SK-N-SH (cell line): Measurements from ENCODE around the gene ZNF319. TPM values are rescaled to one million over a fixed set of nuclear protein-coding genes. Genes with fewer than 3 reads are reported as not detected.

Source experiments
- CTCF ChIA-PET: fragments of 300-600, 350-600 bp; formaldehyde crosslinking; extraction: SDS; loops from one replicate; lab custom pipeline; 2021; lab: Yijun Ruan, JAX
- POLR2A ChIA-PET: fragments of 350-600 bp; sonication (Branson Sonifier 250); formaldehyde crosslinking; extraction: SDS; loops from one replicate; lab custom pipeline; 2020; ENCODE audit warnings: antibody characterized with exemption, inconsistent platforms; lab: Yijun Ruan, JAX
- DNase-seq: peaks from one replicate; pipeline ENCODE4 v3.0.0; 2012
- H2AFZ ChIP-seq: fragments of 200-600 bp; sonication (generic); 2 replicates; pipeline ENCODE4 v1.8.1; 2016; ENCODE audit warnings: antibody characterized with exemption, mild to moderate bottlenecking, low read depth
- H3F3A ChIP-seq: fragments of 200-600 bp; sonication (generic); replicated peaks from 2 replicates; pipeline ENCODE3; 2016; ENCODE audit warnings: antibody characterized with exemption, mild to moderate bottlenecking; ENCODE audit not compliant: insufficient read depth
- H3K27ac ChIP-seq, 2 experiments: fragments of 200-500 bp in 1 of 2; fragments of 200-600 bp in 1 of 2; sonication (Bioruptor generic) in 1 of 2; sonication (generic), shearing (Covaris generic) in 1 of 2; 2 replicates each; pipeline versions ENCODE4 v1.5.1 to v1.6.1; 2014 to 2016; ENCODE audit warnings: low read depth in 2 of 2, inconsistent platforms in 1 of 2, low read length in 1 of 2, mild to moderate bottlenecking in 1 of 2, mixed read lengths in 1 of 2
- H3K27me3 ChIP-seq: fragments of 200-600 bp; sonication (generic), shearing (Covaris generic); 2 replicates; pipeline ENCODE4 v1.6.1; 2016; ENCODE audit warnings: mixed run types; ENCODE audit not compliant: insufficient read depth
- H3K36me3 ChIP-seq, 2 experiments: fragments of 200-500 bp in 1 of 2; fragments of 200-600 bp in 1 of 2; sonication (Bioruptor generic) in 1 of 2; sonication (generic) in 1 of 2; replicated peaks in 1 of 2; 2 replicates each; pipeline versions ENCODE3 to v1.5.1; 2014 to 2016; ENCODE audit warnings: low read length in 1 of 2, mild to moderate bottlenecking in 1 of 2; ENCODE audit not compliant: insufficient read depth in 2 of 2, control insufficient read depth in 1 of 2
- H3K4me1 ChIP-seq, 2 experiments: fragments of 200-500 bp in 1 of 2; fragments of 200-600 bp in 1 of 2; sonication (Bioruptor generic) in 1 of 2; sonication (generic), shearing (Covaris generic) in 1 of 2; 2 replicates each; pipeline versions ENCODE4 v1.5.1 to v1.6.1; 2014 to 2016; ENCODE audit warnings: low read depth in 1 of 2, low read length in 1 of 2, mixed run types in 1 of 2; ENCODE audit not compliant: insufficient read depth in 2 of 2, control insufficient read depth in 1 of 2
- H3K4me2 ChIP-seq: fragments of 200-600 bp; sonication (generic), shearing (Covaris generic); 2 replicates; pipeline ENCODE4 v1.6.1; 2017; ENCODE audit warnings: mixed run types
- H3K4me3 ChIP-seq, 2 experiments: fragments of 200-500 bp in 1 of 2; fragments of 200-600 bp in 1 of 2; sonication (Bioruptor generic) in 1 of 2; sonication (generic), shearing (Covaris generic) in 1 of 2; 2 replicates each; pipeline versions ENCODE4 v1.5.1 to v1.8.1; 2014 to 2016; ENCODE audit warnings: low read depth in 2 of 2, inconsistent platforms in 1 of 2, low read length in 1 of 2, mild to moderate bottlenecking in 1 of 2, mixed read lengths in 1 of 2, moderate library complexity in 1 of 2
- H3K79me2 ChIP-seq: fragments of 200-600 bp; sonication (generic); 2 replicates; pipeline ENCODE4 v1.8.1; 2017; ENCODE audit warnings: mild to moderate bottlenecking; ENCODE audit not compliant: insufficient read depth
- H3K9ac ChIP-seq: fragments of 200-600 bp; sonication (generic); 2 replicates; pipeline ENCODE4 v1.6.1; 2017; ENCODE audit warnings: mixed run types
- H3K9me2 ChIP-seq: fragments of 200-600 bp; sonication (generic); 2 replicates; pipeline ENCODE4 v1.6.1; 2017; ENCODE audit warnings: mixed run types
- H3K9me3 ChIP-seq: fragments of 200-600 bp; sonication (generic); 2 replicates; pipeline ENCODE4 v1.6.1; 2017; ENCODE audit warnings: mixed run types, mild to moderate bottlenecking, moderate library complexity
- H4K20me1 ChIP-seq: fragments of 200-600 bp; sonication (generic); 2 replicates; pipeline ENCODE4 v1.6.1; 2017; ENCODE audit warnings: mild to moderate bottlenecking, mixed run types; ENCODE audit not compliant: insufficient read depth
- CHD2 ChIP-seq: fragments of 150-350 bp; IDR thresholded peaks from 2 replicates; pipeline ENCODE4 v1.6.1; 2018; ENCODE audit warnings: low read length; ENCODE audit not compliant: partially characterized antibody
- CTCF ChIP-seq: fragments of 200-600 bp; sonication (generic); IDR thresholded peaks from 2 replicates; pipeline ENCODE4 v1.6.1; 2017; ENCODE audit warnings: antibody characterized with exemption, mild to moderate bottlenecking, moderate library complexity
- EP300 ChIP-seq, 2 experiments: IDR thresholded peaks; 2 replicates each; pipeline versions ENCODE4 v1.4.0 to v1.6.1; 2012; ENCODE audit warnings: borderline replicate concordance in 1 of 2, low read depth in 1 of 2, low read length in 1 of 2
- FOSL2 ChIP-seq: IDR thresholded peaks from 2 replicates; pipeline ENCODE4 v1.4.0; 2012; ENCODE audit warnings: low read depth, mild to moderate bottlenecking, moderate library complexity, borderline replicate concordance
- FOXJ3 ChIP-seq: sonication (generic); formaldehyde crosslinking; IDR thresholded peaks from 2 replicates; pipeline ENCODE4 v1.5.1; 2020; ENCODE audit warnings: mild to moderate bottlenecking, missing genetic modification reagents
- GATA2 ChIP-seq: sonication (generic); formaldehyde crosslinking; IDR thresholded peaks from 2 replicates; pipeline ENCODE4 v1.5.0; 2020; ENCODE audit warnings: mild to moderate bottlenecking, missing genetic modification reagents
- IRF3 ChIP-seq: fragments of 150-350 bp; IDR thresholded peaks from 2 replicates; pipeline ENCODE4 v1.6.1; 2016; ENCODE audit warnings: mild to moderate bottlenecking, low read depth, low read length
- MXI1 ChIP-seq: IDR thresholded peaks from 2 replicates; pipeline ENCODE4 v1.6.1; 2012; ENCODE audit warnings: mild to moderate bottlenecking, low read depth, low read length, improper control_type of control experiment
- PBX3 ChIP-seq: IDR thresholded peaks from 2 replicates; pipeline ENCODE4; 2012
- POLR2AphosphoS5 ChIP-seq: IDR thresholded peaks from 2 replicates; pipeline ENCODE4 v1.6.1; 2012; ENCODE audit warnings: low read depth, low read length
- RAD21 ChIP-seq: IDR thresholded peaks from 2 replicates; pipeline ENCODE4 v1.6.1; 2012; ENCODE audit warnings: mild to moderate bottlenecking, low read length
- RCOR1 ChIP-seq: fragments of 150-350 bp; IDR thresholded peaks from 2 replicates; pipeline ENCODE4 v1.6.1; 2017; ENCODE audit warnings: antibody characterized with exemption, low read length
- TCF12 ChIP-seq: IDR thresholded peaks from 2 replicates; pipeline ENCODE4 v1.4.0; 2012
- TEAD4 ChIP-seq: IDR thresholded peaks from 2 replicates; pipeline ENCODE4 v1.4.0; 2012; ENCODE audit warnings: mild to moderate bottlenecking, borderline replicate concordance; ENCODE audit not compliant: insufficient read depth
- WGBS: methylation state at CpG from one replicate; pipeline ENCODE4 v1.1.6; 2017; ENCODE audit warnings: low lambda C conversion rate; 5-methylcytosine and 5-hydroxymethylcytosine counted together
- polyA plus RNA-seq, 3 experiments: library from polyadenylated mRNA; depleted of rRNA; stranded (reverse); fragments of >200 nt; gene quantifications; 2 replicates each; pipeline ENCODE4 v1.2.3, GENCODE V29; 2012

Gene ZNF319
- polyA plus RNA-seq, 1 of the 3 experiments (the other 2 are of a cell fraction): 7.6 TPM

- ChIA-PET CTCF (interaction anchor here (0.5 to 6.1 kb wide), 27 partner anchors 9 to 220 kb away, joined by 3 to 72 read pairs (median 5); partner anchors contain the start of genes CFAP20, USB1 and ZNF319), POLR2A (interaction anchor here (0.8 to 2.3 kb wide), 5 partner anchors 10 to 548 kb away, joined by 3 to 16 read pairs (median 9); partner anchors contain the start of gene CFAP20)
- Histone ChIP-seq H2AFZ (no peak overlapping the region), H3K9ac (no peak overlapping the region), H4K20me1 (no peaks in the 10 kb centered on the region), H3K27me3 (no peaks in the 10 kb centered on the region), H3F3A (no peaks in the 10 kb centered on the region), H3K79me2 (no peaks in the 10 kb centered on the region), H3K4me3 (no peak overlapping the region; a peak in 1 of 4 replicates), H3K9me2 (no peaks in the 10 kb centered on the region), H3K4me2 (no peak overlapping the region), H3K27ac (peak overlapping the region in 1 of 2 experiments; percentile 96; a peak in 2 of 4 replicates), H3K36me3 (no peaks in the 10 kb centered on the region), H3K9me3 (no peaks in the 10 kb centered on the region), H3K4me1 (peaks cover 0 to 68% of the 10 kb centered on the region in 2 experiments; a peak in 1 of 4 replicates)
- 21% methylated on average over 6 of the region's 15 CpGs for WGBS
- peak; percentile 94 for DNase-seq
- TF ChIP-seq MXI1 (0 out of 2 replicates have a peak, but pooled peaks have one; percentile 32), RCOR1 (peak; percentile 80), FOSL2 (no peak), CHD2 (peak; percentile 72), POLR2AphosphoS5 (0 out of 2 replicates have a peak, but pooled peaks have one; percentile 11), FOXJ3 (peak; percentile 88; the same call in 1 of the 2 replicates), EP300 (IDR thresholded peaks at IDR 0.05; ENCODE audit: borderline replicate concordance in 1 of 2, low read depth in 1 of 2, low read length in 1 of 2) (peak in 1 of 2 experiments; percentile 86; a peak in 2 of 4 replicates), GATA2 (peak; percentile 87), TEAD4 (no peak), CTCF (no peak), TCF12 (peak; percentile 47), IRF3 (no peak), PBX3 (peak; percentile 27; the same call in 1 of the 2 replicates), RAD21 (peak; percentile 3; the same call in 1 of the 2 replicates)
These were observed 32.3 kb upstream of the ZNF319 start for GRCh38 chr16:58032710-58033293.
